ENCODE results near the gene PTPN1. TPM values are rescaled to one million over a fixed set of nuclear protein-coding genes. Genes with fewer than 3 reads are reported as not detected.
A peak's percentile ranks its signal among the peaks of the same experiment; 100 is the strongest.

PTPN1 gene
- total and polyA plus RNA-seq, 2 of the 13 experiments (the other 11 are each of a cell fraction or from before 2014, with no cell fraction given) = 17.7 to 37.2 TPM

DNA sequence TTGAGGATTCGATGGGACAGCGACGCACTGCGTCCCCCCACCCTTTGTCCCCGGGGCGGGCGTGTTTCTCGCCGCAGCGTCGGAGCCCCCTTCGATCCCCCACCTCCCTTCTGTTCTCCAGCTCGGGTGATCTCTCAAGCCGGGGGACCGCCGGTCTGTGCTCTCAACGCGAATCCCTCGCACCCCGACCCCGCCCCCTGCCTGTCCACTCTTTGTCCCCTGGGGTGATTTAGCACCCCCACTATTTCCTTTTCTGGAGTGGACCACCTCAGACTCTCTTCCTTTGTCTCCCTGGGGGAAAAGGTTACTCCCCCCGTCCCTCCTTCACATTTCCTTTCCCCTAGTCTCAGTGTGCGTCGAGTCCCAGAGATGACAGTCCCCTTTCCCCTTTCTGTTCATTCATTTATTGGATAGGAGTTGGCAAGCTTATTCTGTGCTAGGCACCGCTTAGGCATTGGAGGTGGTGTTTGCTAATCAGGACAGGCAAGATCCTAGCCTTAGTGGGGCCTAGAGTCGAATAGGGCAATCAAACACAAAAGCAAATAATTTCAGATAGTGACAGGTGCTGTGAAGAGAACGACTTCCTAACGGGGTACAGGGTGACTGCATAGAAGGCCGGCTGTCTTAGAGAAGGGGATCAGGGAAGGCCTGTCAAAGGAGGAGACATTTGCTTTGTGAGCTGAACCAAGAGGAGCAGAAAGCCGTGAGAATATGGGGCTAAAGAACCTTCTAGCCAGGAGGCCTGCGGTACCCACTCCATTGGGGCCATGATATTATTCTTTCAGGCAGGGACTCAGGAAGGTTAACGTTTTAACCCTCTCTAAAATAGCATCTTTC lies 741 bp downstream of the PTPN1 start (continued):
- TF ChIP-seq ZNF225 (CRISPR knock-in tag; IDR thresholded peaks at IDR 0.05) (0 out of 2 replicates have a peak, but pooled peaks have one; percentile 27), HHEX (CRISPR knock-in tag; IDR thresholded peaks at IDR 0.05) (no peak), EZH2 (conservative IDR thresholded peaks at IDR 0.05; ENCODE audit: low read depth, low read length) (no peak), SRF (IDR thresholded peaks at IDR 0.05; ENCODE audit: low read depth, low read length) (peak; percentile 40; the same call in 1 of the 2 replicates), ZNF20 (CRISPR knock-in tag; IDR thresholded peaks at IDR 0.05) (no peak), MIER2 (CRISPR knock-in tag; IDR thresholded peaks at IDR 0.05) (0 out of 2 replicates have a peak, but pooled peaks have one; percentile 37), TCF7L2 (IDR thresholded peaks at IDR 0.05; ENCODE audit: low read depth, low read length) (no peak), ZNF678 (CRISPR knock-in tag; IDR thresholded peaks at IDR 0.05) (no peak), ZNF337 (CRISPR knock-in tag; IDR thresholded peaks at IDR 0.05; ENCODE audit: borderline replicate concordance, low read depth) (no peak), DPF2 (CRISPR knock-in tag; IDR thresholded peaks at IDR 0.05; ENCODE audit: borderline replicate concordance, low read depth) (0 out of 2 replicates have a peak, but pooled peaks have one; percentile 11), MTA1 (CRISPR knock-in tag; IDR thresholded peaks at IDR 0.05; ENCODE audit: borderline replicate concordance) (0 out of 2 replicates have a peak, but pooled peaks have one; percentile 1), AKAP8 (CRISPR knock-in tag; IDR thresholded peaks at IDR 0.05) (0 out of 2 replicates have a peak, but pooled peaks have one; percentile 2), AGO2 (optimal IDR thresholded peaks at IDR 0.05; ENCODE audit: low read depth, low read length) (peak; percentile 17), HOXA9 (CRISPR knock-in tag; IDR thresholded peaks at IDR 0.05; ENCODE audit: borderline replicate concordance) (0 out of 2 replicates have a peak, but pooled peaks have one; percentile 2), TBL1XR1 (IDR thresholded peaks at IDR 0.05; ENCODE audit: borderline replicate concordance, low read length, partially characterized antibody) (no peak), ZNF782 (CRISPR knock-in tag; IDR thresholded peaks at IDR 0.05; ENCODE audit: borderline replicate concordance) (0 out of 2 replicates have a peak, but pooled peaks have one; percentile 7), U2AF1 (optimal IDR thresholded peaks at IDR 0.05; ENCODE audit: low read depth, low read length) (peak; percentile 2), RFX5 (IDR thresholded peaks at IDR 0.05; ENCODE audit: low read depth, low read length) (no peak), TARDBP (CRISPR knock-in tag; IDR thresholded peaks at IDR 0.05) (peak; percentile 6; the same call in 1 of the 2 replicates), NPAS2 (CRISPR knock-in tag; IDR thresholded peaks at IDR 0.05; ENCODE audit: borderline replicate concordance) (peak; percentile 81; the same call in 1 of the 2 replicates), ASH2L (IDR thresholded peaks at IDR 0.05; ENCODE audit: insufficient read length, low read depth, low read length) (peak; percentile 39), ZNF713 (CRISPR knock-in tag; IDR thresholded peaks at IDR 0.05) (0 out of 2 replicates have a peak, but pooled peaks have one; percentile 29)
- TF ChIP-seq, protein P1, sequence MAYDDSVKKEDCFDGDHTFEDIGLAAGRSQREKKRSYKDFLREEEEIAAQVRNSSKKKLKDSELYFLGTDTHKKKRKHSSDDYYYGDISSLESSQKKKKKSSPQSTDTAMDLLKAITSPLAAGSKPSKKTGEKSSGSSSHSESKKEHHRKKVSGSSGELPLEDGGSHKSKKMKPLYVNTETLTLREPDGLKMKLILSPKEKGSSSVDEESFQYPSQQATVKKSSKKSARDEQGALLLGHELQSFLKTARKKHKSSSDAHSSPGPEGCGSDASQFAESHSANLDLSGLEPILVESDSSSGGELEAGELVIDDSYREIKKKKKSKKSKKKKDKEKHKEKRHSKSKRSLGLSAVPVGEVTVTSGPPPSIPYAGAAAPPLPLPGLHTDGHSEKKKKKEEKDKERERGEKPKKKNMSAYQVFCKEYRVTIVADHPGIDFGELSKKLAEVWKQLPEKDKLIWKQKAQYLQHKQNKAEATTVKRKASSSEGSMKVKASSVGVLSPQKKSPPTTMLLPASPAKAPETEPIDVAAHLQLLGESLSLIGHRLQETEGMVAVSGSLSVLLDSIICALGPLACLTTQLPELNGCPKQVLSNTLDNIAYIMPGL (CRISPR knock-in tag; IDR thresholded peaks at IDR 0.05; ENCODE audit: borderline replicate concordance in 1 of 2, low read depth in 1 of 2) = peak in 1 of 2 experiments; percentile 37; a peak in 2 of 4 replicates
- TF ChIP-seq, protein P2, sequence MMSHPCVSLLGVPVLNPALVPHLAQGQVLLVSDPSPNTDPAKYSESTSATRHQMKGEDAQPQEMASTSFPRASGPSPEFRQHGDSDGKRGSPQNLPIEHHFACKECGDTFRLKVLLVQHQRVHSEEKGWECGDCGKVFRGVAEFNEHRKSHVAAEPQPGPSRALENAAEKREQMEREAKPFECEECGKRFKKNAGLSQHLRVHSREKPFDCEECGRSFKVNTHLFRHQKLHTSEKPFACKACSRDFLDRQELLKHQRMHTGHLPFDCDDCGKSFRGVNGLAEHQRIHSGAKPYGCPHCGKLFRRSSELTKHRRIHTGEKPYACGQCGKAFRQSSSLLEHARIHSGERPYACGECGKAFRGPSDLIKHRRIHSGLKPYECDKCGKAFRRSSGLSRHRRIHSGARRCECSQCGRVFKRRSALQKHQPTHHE (CRISPR knock-in tag; IDR thresholded peaks at IDR 0.05; ENCODE audit: borderline replicate concordance) = no peak
- TF ChIP-seq, protein P3, sequence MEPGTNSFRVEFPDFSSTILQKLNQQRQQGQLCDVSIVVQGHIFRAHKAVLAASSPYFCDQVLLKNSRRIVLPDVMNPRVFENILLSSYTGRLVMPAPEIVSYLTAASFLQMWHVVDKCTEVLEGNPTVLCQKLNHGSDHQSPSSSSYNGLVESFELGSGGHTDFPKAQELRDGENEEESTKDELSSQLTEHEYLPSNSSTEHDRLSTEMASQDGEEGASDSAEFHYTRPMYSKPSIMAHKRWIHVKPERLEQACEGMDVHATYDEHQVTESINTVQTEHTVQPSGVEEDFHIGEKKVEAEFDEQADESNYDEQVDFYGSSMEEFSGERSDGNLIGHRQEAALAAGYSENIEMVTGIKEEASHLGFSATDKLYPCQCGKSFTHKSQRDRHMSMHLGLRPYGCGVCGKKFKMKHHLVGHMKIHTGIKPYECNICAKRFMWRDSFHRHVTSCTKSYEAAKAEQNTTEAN (CRISPR knock-in tag; conservative IDR thresholded peaks at IDR 0.05) = 0 out of 2 replicates have a peak, but pooled peaks have one; percentile 28
